HepG2 (cell line): ENCODE measurements around the gene HLA-DOA. TPM values are rescaled to one million over a fixed set of nuclear protein-coding genes. Genes with fewer than 3 reads are reported as not detected.

Source experiments
- ATF1 ChIP-seq: IDR thresholded peaks from 2 replicates; pipeline ENCODE4 v1.6.1; 2016; ENCODE audit warnings: mild to moderate bottlenecking, control low read depth
- MTERF4 ChIP-seq: sonication (generic); formaldehyde crosslinking; IDR thresholded peaks from 2 replicates; pipeline ENCODE4 v1.8.0; 2023; ENCODE audit warnings: mild to moderate bottlenecking, missing genetic modification reagents
- SALL1 ChIP-seq: sonication (generic); formaldehyde crosslinking; IDR thresholded peaks from 2 replicates; pipeline ENCODE4 v1.8.0; 2022; ENCODE audit warnings: mild to moderate bottlenecking, missing genetic modification reagents
- ZBTB7A ChIP-seq: sonication (generic); formaldehyde crosslinking; IDR thresholded peaks from 2 replicates; pipeline ENCODE4 v1.8.0; 2022; ENCODE audit warnings: mild to moderate bottlenecking, missing genetic modification reagents
- ZNF124 ChIP-seq: sonication (generic); formaldehyde crosslinking; IDR thresholded peaks from 2 replicates; pipeline ENCODE4 v1.4.0; 2020; ENCODE audit warnings: missing genetic modification reagents
- ZNF318 ChIP-seq: sonication (generic); formaldehyde crosslinking; IDR thresholded peaks from 2 replicates; pipeline ENCODE4 v1.4.0; 2020; ENCODE audit warnings: mild to moderate bottlenecking, missing genetic modification reagents
- ZNF569 ChIP-seq: sonication (generic); formaldehyde crosslinking; IDR thresholded peaks from 2 replicates; pipeline ENCODE4 v1.5.0; 2020; ENCODE audit warnings: mild to moderate bottlenecking, missing genetic modification reagents, moderate library complexity, borderline replicate concordance
- ZNF691 ChIP-seq: sonication (generic); formaldehyde crosslinking; IDR thresholded peaks from 2 replicates; pipeline ENCODE4 v1.4.0; 2020; ENCODE audit warnings: missing genetic modification reagents, low read depth, mild to moderate bottlenecking, borderline replicate concordance
- polyA plus RNA-seq, 8 experiments: library from polyadenylated mRNA; depleted of rRNA in 3 of 8; stranded (reverse) in 7 of 8; unstranded in 1 of 8; fragments of >200 nt; fragmentation: Illumina TruSeq in 4 of 8; extraction: Trizol in 4 of 8; gene quantifications; 2 replicates each; pipeline versions ENCODE4 v1.2.1 to v1.2.3, GENCODE V29; 2011 to 2016; ENCODE audit warnings: low read depth in 4 of 8, missing spikeins in 1 of 8, mixed read lengths in 1 of 8; ENCODE audit not compliant: insufficient read depth in 1 of 8
- total RNA-seq, 5 experiments: library from RNA; depleted of rRNA; stranded (reverse); fragments of >200 nt; fragmentation: Illumina TruSeq; extraction: Trizol; gene quantifications; 2 replicates each; pipeline ENCODE4 v1.2.3, GENCODE V29; 2016; ENCODE audit warnings: low read depth in 1 of 5
- TF ChIP-seq, protein P1 (sequence below): sonication (generic); formaldehyde crosslinking; IDR thresholded peaks from 2 replicates; pipeline ENCODE4 v1.5.0; 2020; ENCODE audit warnings: mild to moderate bottlenecking, missing genetic modification reagents
- TF ChIP-seq, protein P2 (sequence below): fragments of 450-650 bp; IDR thresholded peaks from 2 replicates; pipeline ENCODE4 v1.6.1; 2016

The HLA-DOA gene
- total and polyA plus RNA-seq, 2 of the 13 experiments (the other 11 are each of a cell fraction or from before 2014, with no cell fraction given), result 0.03 to 0.09 TPM

DNA sequence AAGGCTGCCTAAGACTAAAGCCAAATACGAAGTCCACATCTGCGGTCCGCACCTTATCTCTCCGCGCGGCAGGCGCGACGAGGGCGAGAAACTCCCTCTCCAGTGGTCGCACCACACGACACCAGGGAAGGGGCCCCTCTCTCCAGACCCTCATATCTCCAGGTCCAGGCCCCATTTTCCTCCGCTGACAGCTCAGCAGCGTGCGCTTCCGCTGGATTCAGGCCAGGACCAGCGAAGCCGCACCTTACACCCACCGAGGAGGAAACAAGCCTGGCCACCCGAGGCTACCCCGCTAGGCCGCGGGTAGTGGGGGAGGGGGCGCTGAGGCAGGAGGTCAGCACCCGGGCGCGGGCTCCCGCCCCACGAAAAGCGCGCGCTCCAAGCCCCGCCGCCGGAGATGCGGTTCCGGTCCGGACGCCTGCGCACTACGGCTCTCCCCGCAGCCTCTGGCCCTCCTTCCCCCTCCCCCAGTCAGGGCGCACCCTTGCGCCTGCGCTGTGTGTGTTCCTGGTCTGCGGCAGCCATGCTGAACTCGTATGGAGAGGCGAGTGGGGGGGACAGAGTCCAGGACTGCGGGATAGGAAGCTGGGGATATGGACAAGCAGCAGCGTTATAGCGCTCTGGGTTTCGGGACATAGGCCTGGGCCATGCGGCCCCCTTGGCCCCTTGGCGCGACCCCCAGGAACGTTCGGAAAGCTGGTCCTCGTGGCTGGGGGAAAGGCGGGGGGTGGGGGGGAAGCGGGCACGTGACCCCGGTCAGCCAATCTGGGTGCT is 41.1 kb downstream of the HLA-DOA start, which contains the start of gene BRD2 (continued):
- TF ChIP-seq ZNF569 (CRISPR knock-in tag) (peak; percentile 75; the same call in 1 of the 2 replicates), SALL1 (CRISPR knock-in tag) (peak; percentile 94), ZBTB7A (peak; percentile 53; the same call in 1 of the 2 replicates), ZNF124 (CRISPR knock-in tag) (peak; percentile 87), MTERF4 (CRISPR knock-in tag) (no peak), ZNF691 (CRISPR knock-in tag) (peak; percentile 20; the same call in 1 of the 2 replicates), ZNF318 (CRISPR knock-in tag) (peak; percentile 66; the same call in 1 of the 2 replicates), ATF1 (CRISPR knock-in tag) (no peak)
- TF ChIP-seq, protein P1, sequence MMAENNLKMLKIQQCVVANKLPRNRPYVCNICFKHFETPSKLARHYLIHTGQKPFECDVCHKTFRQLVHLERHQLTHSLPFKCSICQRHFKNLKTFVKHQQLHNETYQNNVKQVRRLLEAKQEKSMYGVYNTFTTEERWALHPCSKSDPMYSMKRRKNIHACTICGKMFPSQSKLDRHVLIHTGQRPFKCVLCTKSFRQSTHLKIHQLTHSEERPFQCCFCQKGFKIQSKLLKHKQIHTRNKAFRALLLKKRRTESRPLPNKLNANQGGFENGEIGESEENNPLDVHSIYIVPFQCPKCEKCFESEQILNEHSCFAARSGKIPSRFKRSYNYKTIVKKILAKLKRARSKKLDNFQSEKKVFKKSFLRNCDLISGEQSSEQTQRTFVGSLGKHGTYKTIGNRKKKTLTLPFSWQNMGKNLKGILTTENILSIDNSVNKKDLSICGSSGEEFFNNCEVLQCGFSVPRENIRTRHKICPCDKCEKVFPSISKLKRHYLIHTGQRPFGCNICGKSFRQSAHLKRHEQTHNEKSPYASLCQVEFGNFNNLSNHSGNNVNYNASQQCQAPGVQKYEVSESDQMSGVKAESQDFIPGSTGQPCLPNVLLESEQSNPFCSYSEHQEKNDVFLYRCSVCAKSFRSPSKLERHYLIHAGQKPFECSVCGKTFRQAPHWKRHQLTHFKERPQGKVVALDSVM (CRISPR knock-in tag), result peak; percentile 71
- TF ChIP-seq, protein P2, sequence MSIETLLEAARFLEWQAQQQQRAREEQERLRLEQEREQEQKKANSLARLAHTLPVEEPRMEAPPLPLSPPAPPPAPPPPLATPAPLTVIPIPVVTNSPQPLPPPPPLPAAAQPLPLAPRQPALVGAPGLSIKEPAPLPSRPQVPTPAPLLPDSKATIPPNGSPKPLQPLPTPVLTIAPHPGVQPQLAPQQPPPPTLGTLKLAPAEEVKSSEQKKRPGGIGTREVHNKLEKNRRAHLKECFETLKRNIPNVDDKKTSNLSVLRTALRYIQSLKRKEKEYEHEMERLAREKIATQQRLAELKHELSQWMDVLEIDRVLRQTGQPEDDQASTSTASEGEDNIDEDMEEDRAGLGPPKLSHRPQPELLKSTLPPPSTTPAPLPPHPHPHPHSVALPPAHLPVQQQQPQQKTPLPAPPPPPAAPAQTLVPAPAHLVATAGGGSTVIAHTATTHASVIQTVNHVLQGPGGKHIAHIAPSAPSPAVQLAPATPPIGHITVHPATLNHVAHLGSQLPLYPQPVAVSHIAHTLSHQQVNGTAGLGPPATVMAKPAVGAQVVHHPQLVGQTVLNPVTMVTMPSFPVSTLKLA, result peak; percentile 35; the same call in 1 of the 2 replicates
